Measurements from ENCODE around the gene EML5.
"Not testable (repeated sequence)": the region's sequence is repeated elsewhere in the genome, so short reads cannot be mapped to it uniquely, and the experiment has no call there.

The EML5 gene

DNA sequence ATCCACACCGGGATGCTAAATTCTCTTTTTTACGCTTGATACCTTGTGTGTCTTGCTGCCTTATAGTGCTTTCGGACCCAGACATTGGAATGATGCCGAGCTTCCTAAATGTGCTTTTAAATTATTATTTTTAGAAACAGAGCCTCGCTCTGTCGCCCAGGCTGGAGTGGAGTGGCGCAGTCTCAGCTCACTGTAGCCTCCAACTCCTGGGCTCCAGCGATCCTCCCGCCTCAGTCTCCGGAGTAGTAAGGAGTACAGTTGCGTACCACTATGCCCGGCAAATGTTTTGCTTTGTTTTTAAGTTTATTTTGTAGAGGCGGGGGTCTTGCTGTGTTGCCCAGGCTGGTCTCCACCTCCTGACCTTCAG is 489 bp upstream of the EML5 start:
- DNase-seq (ENCODE audit: low read depth): no peak
- TF ChIP-seq, protein P1, sequence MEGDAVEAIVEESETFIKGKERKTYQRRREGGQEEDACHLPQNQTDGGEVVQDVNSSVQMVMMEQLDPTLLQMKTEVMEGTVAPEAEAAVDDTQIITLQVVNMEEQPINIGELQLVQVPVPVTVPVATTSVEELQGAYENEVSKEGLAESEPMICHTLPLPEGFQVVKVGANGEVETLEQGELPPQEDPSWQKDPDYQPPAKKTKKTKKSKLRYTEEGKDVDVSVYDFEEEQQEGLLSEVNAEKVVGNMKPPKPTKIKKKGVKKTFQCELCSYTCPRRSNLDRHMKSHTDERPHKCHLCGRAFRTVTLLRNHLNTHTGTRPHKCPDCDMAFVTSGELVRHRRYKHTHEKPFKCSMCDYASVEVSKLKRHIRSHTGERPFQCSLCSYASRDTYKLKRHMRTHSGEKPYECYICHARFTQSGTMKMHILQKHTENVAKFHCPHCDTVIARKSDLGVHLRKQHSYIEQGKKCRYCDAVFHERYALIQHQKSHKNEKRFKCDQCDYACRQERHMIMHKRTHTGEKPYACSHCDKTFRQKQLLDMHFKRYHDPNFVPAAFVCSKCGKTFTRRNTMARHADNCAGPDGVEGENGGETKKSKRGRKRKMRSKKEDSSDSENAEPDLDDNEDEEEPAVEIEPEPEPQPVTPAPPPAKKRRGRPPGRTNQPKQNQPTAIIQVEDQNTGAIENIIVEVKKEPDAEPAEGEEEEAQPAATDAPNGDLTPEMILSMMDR (IDR thresholded peaks at IDR 0.05; ENCODE audit: control insufficient read depth, insufficient read depth, low read depth, low read length, missing control alignments): no peak
- H3K4me3 ChIP-seq (ENCODE audit: control insufficient read depth, low read depth, low read length): peak overlapping the region; percentile 61

DNA sequence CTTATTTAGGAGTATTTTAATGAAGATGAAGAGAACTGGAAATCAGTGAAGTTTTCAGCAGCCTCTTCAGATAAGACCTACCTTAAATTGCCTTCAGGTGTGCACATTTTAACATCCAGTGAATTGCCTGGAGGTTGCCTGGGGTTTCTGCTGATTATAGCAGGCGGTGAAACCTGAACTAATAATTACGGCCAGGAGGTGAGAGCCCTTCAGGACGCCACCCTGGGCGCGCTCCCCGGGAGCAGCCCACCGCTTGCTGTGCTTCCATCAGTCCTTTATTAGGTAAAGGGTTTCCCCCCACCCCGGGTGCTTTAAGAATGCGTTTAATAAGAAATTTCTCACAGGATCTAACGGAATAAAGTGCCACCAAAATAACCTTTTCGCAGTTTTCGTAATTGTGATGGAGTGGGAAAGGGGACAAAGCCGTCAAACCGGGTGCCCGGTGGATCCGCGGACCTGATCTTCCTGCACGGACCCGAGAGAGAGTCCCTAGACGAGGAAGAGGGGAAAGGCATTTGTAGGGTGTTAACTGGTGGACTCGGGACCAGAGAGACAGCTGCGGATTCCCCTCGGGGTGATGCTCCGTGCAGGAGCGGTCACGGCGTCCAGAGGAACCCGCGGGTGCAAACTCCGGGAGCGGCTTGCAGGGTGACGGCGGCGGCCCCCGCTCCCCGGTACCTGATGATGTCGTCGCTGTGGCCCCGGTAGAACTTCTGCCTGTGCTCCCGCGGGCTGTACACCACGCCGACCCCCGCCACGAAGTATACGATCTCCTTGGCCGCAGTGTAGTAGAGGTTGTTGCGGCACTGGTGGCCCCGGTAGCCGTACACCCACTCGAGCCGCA is 902 bp downstream of the EML5 start:
- peak overlapping the region; percentile 44 for H3K4me3 ChIP-seq (ENCODE audit: control insufficient read depth, low read depth, low read length)
- DNase-seq (ENCODE audit: low read depth): no peak
- TF ChIP-seq, protein P1 (IDR thresholded peaks at IDR 0.05; ENCODE audit: control insufficient read depth, insufficient read depth, low read depth, low read length, missing control alignments): no peak

DNA sequence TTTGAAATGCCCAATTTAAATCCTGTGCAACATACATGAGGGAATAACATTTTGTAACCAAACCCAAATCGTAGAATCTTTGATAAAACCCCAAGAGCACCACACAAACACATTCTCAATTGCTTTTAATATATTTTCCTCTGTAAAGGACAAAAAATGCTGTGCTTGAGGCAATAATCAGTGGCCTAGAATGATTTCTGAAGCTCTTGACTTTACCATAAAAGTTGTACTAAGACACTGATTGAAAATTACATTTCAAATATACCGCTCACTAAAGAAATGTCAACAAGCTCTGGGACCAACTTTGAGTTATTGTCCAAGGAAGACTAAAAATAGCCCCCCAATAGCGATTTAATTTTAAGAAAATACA is 1.5 kb downstream of the EML5 start:
- no peak overlapping the region for H3K4me3 ChIP-seq (ENCODE audit: control insufficient read depth, low read depth, low read length)
- TF ChIP-seq, protein P1 (IDR thresholded peaks at IDR 0.05; ENCODE audit: control insufficient read depth, insufficient read depth, low read depth, low read length, missing control alignments): no peak
- DNase-seq (ENCODE audit: low read depth): no peak

DNA sequence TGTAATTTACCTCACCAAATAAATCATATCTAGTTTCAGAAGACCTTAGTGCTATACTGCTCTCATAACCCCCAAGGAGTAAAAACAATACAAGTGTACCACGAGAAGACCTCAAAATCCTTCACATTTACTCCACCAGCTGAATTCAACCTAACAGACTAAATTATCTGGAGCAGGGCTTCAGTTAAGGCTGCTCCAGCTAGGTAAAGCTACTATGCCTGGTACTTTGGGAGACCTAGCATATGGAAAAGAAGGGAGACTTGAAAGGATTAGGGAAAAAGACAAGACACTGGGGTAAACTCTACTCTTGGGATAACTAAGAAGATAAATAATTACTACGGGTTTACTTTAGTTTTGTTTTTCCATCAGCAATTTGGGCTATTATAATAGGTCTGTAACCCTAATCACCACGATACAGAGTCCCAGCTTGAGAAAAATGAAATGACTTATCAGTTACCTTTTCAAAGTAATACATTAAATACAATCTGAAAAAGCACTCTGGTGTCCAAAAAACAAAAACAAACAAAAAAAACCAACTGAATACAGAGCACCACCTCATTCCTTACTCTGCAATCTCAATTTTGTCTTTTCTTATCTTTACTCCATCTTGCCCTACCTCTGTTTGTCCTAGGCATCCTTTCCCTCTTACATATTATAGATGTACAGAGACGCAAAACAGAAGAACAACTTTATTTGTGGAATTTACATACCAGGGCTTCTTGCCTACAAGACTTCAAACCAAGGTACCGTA is 2.1 kb downstream of the EML5 start:
- no peak for DNase-seq (ENCODE audit: low read depth)
- TF ChIP-seq, protein P1 (IDR thresholded peaks at IDR 0.05; ENCODE audit: control insufficient read depth, insufficient read depth, low read depth, low read length, missing control alignments): no peak
- H3K4me3 ChIP-seq (ENCODE audit: control insufficient read depth, low read depth, low read length): no peak overlapping the region

DNA sequence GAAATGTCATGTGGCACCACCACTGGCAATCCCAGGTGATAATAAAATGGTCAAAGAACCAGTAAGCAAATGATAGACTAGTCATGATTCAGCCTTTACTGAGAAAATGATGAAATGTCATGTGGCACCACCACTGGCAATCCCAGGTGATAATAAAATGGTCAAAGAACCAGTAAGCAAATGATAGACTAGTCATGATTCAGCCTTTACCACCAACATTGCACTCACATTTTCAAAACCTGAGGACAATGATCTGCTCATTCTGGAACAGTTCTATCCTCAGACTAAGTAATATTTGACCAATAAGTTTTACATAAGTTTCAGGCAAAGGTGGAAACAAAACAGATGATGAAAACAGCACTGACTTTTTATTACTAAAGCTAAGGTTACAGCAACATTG is 3.2 kb downstream of the EML5 start:
- DNase-seq (ENCODE audit: low read depth); H3K4me3 ChIP-seq (ENCODE audit: control insufficient read depth, low read depth, low read length): not testable (repeated sequence)

DNA sequence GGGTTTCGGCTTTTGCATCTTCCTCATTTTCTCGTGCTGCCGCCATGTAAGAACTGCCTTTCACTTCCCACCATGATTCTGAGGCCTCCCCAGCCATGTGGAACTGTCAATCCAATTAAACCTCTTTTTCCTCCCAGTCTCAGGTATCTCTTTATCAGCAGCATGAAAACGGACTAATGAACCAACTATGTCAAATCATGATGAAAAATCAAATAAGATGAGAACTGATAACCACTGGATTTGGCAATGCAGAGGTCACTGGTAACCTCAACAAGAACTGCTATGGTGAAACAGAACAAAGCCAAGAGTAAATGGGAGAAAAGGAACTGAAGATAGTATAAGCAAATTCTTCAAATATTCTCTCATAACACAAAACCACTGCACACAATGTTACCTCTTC is 6.0 kb downstream of the EML5 start:
- H3K4me3 ChIP-seq (ENCODE audit: control insufficient read depth, low read depth, low read length): no peak overlapping the region
- DNase-seq (ENCODE audit: low read depth): no peak
- TF ChIP-seq, protein P1 (IDR thresholded peaks at IDR 0.05; ENCODE audit: control insufficient read depth, insufficient read depth, low read depth, low read length, missing control alignments): no peak

DNA sequence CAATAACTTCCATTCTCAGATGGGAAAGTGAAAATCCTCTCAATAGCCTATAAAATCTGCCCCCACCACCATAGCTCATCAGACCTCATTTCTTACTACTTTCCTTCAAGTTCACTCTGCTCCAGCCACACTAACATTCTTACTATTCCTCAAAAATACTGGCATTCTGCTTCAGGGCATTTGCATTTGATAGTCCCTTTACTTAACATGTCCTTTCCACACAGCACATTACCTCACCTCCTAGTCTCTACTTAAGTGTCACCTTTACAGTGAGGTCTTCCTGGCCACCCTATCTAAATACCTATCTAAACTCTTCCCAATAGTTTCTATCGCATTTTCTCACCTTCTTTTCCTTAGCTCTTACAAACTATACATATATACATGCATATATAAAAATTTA is 6.8 kb downstream of the EML5 start:
- no peak overlapping the region for H3K4me3 ChIP-seq (ENCODE audit: control insufficient read depth, low read depth, low read length)
- DNase-seq (ENCODE audit: low read depth): no peak
- TF ChIP-seq, protein P1 (IDR thresholded peaks at IDR 0.05; ENCODE audit: control insufficient read depth, insufficient read depth, low read depth, low read length, missing control alignments): no peak
